Mucosa of descending colon (tissue), 3 donors: Measurements from ENCODE around the gene GAS2. TPM values are rescaled to one million over a fixed set of nuclear protein-coding genes. Genes with fewer than 3 reads are reported as not detected.

Source experiments
- ATAC-seq: fragments of 200-7000 bp; cut with Tn5 transposase; one replicate; pipeline ENCODE4 v1.9.1; 2020; ENCODE audit warnings: mild to moderate bottlenecking, moderate library complexity
- DNase-seq, 3 donors: peaks; one replicate each; pipeline ENCODE4 v3.0.0-alpha.2; 2020
- H3K36me3 ChIP-seq: fragments of 200-600 bp; one replicate; pipeline ENCODE4 v1.8.0; 2021; ENCODE audit warnings: low read depth, mild to moderate bottlenecking
- H3K4me1 ChIP-seq: fragments of 200-600 bp; one replicate; pipeline ENCODE4 v1.8.0; 2021; ENCODE audit warnings: low read depth, mild to moderate bottlenecking
- H3K4me3 ChIP-seq: fragments of 200-600 bp; one replicate; pipeline ENCODE4 v1.8.0; 2021; ENCODE audit warnings: mild to moderate bottlenecking
- H3K9me3 ChIP-seq: fragments of 200-600 bp; one replicate; pipeline ENCODE4 v1.8.0; 2021; ENCODE audit warnings: mild to moderate bottlenecking
- CTCF ChIP-seq: fragments of 200-600 bp; IDR thresholded peaks from one replicate; pipeline ENCODE4 v1.8.0; 2022; ENCODE audit warnings: antibody characterized with exemption, mild to moderate bottlenecking
- intact Hi-C, 2 donors: fragments of 100-400 bp; cut with DNase I in 1 of 2; cut with micrococcal nuclease in 1 of 2; formaldehyde crosslinking; loops; one replicate each; pipeline versions ENCODE4 v1.11.0 to v1.11.1; 2022; cut with DNase I, micrococcal nuclease
- total RNA-seq, 3 donors: library from RNA; stranded (reverse); fragmentation: NEBNext Ultra II Directional in 2 of 3; extraction: Animal tissue kit (Norgen Biotek cat#: 25700) in 2 of 3; gene quantifications; one replicate each; pipeline versions ENCODE4 v1.2.1 to v1.2.4, GENCODE V29; 2021 to 2023
- donor health status: DM: no; HTN: no; CAD: no; lungs with moderate emphysema.
- donor health status: DM: no; HTN: no; CAD: no.
- donor health status: DM: no; HTN: yes; CAD: no.

Gene GAS2
- total RNA-seq, 3 donors from 2014 or later, result 2.0 to 2.8 (median 2.5) TPM

DNA sequence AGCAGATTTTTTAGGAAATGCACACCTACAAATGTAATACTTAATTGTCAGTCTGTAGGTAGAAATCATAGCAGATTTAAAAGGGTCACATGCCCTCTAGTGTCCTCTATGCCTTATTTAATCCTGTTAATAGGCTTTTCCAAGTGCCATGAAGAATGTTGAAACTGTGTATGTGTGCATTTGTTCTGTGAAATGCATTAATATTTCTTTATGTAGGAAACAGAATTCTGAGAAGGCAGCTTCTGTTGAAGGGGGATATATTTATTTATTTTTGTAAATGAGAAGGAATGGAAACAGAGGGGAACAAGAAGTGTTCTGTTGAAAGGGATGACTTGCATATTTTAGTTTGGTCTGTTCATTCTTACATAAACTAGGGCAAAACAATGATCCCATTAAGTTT lies 112.2 kb downstream of the GAS2 start:
- no peak overlapping the region for H3K4me3 ChIP-seq
- no peaks in the 10 kb centered on the region for H3K36me3 ChIP-seq
- no peaks in the 10 kb centered on the region for H3K9me3 ChIP-seq
- no peak for ATAC-seq
- H3K4me1 ChIP-seq, result no peaks in the 10 kb centered on the region
- no peak for DNase-seq
- TF ChIP-seq CTCF, result no peak
- intact Hi-C loops, result no loop called here

GRCh38 chr11:22779850-22780249 lies 113.4 kb downstream of the GAS2 start:
- intact Hi-C loops, result loop anchor here (10.0 kb wide), 1 partner anchor 445 kb away; the partner anchor contains the start of gene SLC17A6 (in 2 of the 2)
- no peaks in the 10 kb centered on the region for H3K9me3 ChIP-seq
- H3K36me3 ChIP-seq, result no peaks in the 10 kb centered on the region
- H3K4me3 ChIP-seq, result no peak overlapping the region
- no peak for DNase-seq
- H3K4me1 ChIP-seq, result no peaks in the 10 kb centered on the region
- TF ChIP-seq CTCF, result no peak
- no peak for ATAC-seq

- Histone ChIP-seq H3K4me3 (no peak overlapping the region), H3K4me1 (no peaks in the 10 kb centered on the region), H3K9me3 (no peaks in the 10 kb centered on the region), H3K36me3 (no peaks in the 10 kb centered on the region)
- intact Hi-C loops, result loop anchor here (10.0 kb wide), 1 partner anchor 446 kb away; the partner anchor contains the start of gene SLC17A6 (in 2 of the 2)
- DNase-seq, result no peak
- TF ChIP-seq CTCF, result no peak
- ATAC-seq, result no peak
Observed at GRCh38 chr11:22780952-22781593, 114.7 kb downstream of the GAS2 start.

DNA sequence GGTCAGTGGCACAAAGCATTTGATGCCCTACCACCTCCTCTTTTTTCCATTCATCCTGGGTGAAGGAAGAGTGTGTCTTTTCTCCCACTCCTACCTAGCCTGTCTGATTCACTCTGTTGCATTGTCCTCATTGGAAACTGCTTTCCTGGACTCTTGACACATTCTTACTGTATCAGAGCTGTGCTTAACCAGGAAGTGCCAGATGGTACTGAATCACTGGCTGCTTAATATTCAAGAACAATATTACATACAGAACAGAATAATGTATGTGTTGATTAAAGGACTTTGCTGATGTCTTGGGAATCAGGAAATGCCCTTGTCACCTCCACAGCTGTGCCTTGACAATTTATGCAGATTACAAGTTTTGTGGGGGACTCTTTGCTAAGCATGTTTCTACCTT lies 118.8 kb downstream of the GAS2 start:
- no peak overlapping the region for H3K4me3 ChIP-seq
- no peak for ATAC-seq
- DNase-seq, result no peak
- no peak for TF ChIP-seq CTCF
- no peaks in the 10 kb centered on the region for H3K36me3 ChIP-seq
- H3K4me1 ChIP-seq, result no peaks in the 10 kb centered on the region
- H3K9me3 ChIP-seq, result no peaks in the 10 kb centered on the region
- intact Hi-C loops, result loop anchor here (10.0 kb wide), 1 partner anchor 450 kb away; the partner anchor contains the start of gene SLC17A6 (in 2 of the 2)

- ATAC-seq (no peak), DNase-seq (no peak)
- Histone ChIP-seq H3K4me3 (no peak overlapping the region), H3K4me1 (no peaks in the 10 kb centered on the region), H3K9me3 (no peaks in the 10 kb centered on the region), H3K36me3 (no peaks in the 10 kb centered on the region)
- intact Hi-C loops, result loop anchor here (2.0 to 10.0 kb wide), 2 partner anchors 116 to 452 kb away; partner anchors contain the start of gene SLC17A6 (in 2 of the 2)
- no peak for TF ChIP-seq CTCF
Observed at GRCh38 chr11:22786475-22786874, 120.1 kb downstream of the GAS2 start.
